ENCODE results near the gene EPOP. TPM values are rescaled to one million over a fixed set of nuclear protein-coding genes. Genes with fewer than 3 reads are reported as not detected.
A peak's percentile ranks its signal among the peaks of the same experiment; 100 is the strongest.

The EPOP gene
- total and polyA plus RNA-seq, 2 of the 13 experiments (the other 11 are each of a cell fraction or from before 2014, with no cell fraction given), result 14.7 to 37.8 TPM

- TF ChIP-seq RERE (CRISPR knock-in tag; IDR thresholded peaks at IDR 0.05; ENCODE audit: low read depth) (peak; percentile 81; the same call in 1 of the 2 replicates), ZNF713 (CRISPR knock-in tag; IDR thresholded peaks at IDR 0.05) (0 out of 2 replicates have a peak, but pooled peaks have one; percentile 83), SNAPC4 (CRISPR knock-in tag; IDR thresholded peaks at IDR 0.05) (no peak), ZNF7 (CRISPR knock-in tag; IDR thresholded peaks at IDR 0.05) (no peak), RFX1 (IDR thresholded peaks at IDR 0.05) (no peak), ETV6 (CRISPR knock-in tag; conservative IDR thresholded peaks at IDR 0.05) (peak; percentile 47; the same call in 1 of the 2 replicates), SRSF1 (optimal IDR thresholded peaks at IDR 0.05; ENCODE audit: low read depth, low read length) (no peak), ZBTB39 (CRISPR knock-in tag; IDR thresholded peaks at IDR 0.05) (no peak), NCOR1 (IDR thresholded peaks at IDR 0.05; ENCODE audit: borderline replicate concordance, low read length) (no peak; the same call in 1 of the 2 replicates), KDM5A (IDR thresholded peaks at IDR 0.05; ENCODE audit: borderline replicate concordance, low read length) (peak; percentile 52; the same call in 1 of the 2 replicates), MIER2 (CRISPR knock-in tag; IDR thresholded peaks at IDR 0.05) (peak; percentile 79)
- TF ChIP-seq, protein P1, sequence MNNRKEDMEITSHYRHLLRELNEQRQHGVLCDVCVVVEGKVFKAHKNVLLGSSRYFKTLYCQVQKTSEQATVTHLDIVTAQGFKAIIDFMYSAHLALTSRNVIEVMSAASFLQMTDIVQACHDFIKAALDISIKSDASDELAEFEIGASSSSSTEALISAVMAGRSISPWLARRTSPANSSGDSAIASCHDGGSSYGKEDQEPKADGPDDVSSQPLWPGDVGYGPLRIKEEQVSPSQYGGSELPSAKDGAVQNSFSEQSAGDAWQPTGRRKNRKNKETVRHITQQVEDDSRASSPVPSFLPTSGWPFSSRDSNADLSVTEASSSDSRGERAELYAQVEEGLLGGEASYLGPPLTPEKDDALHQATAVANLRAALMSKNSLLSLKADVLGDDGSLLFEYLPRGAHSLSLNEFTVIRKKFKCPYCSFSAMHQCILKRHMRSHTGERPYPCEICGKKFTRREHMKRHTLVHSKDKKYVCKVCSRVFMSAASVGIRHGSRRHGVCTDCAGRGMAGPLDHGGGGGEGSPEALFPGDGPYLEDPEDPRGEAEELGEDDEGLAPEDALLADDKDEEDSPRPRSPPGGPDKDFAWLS (CRISPR knock-in tag; IDR thresholded peaks at IDR 0.05; ENCODE audit: borderline replicate concordance), result no peak
- TF ChIP-seq, protein P2, sequence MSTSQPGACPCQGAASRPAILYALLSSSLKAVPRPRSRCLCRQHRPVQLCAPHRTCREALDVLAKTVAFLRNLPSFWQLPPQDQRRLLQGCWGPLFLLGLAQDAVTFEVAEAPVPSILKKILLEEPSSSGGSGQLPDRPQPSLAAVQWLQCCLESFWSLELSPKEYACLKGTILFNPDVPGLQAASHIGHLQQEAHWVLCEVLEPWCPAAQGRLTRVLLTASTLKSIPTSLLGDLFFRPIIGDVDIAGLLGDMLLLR (CRISPR knock-in tag; IDR thresholded peaks at IDR 0.05), result peak; percentile 99
Observed at GRCh38 chr17:38674749-38675615, at the start of gene EPOP (continued).
